ENCODE measurements around the gene HECA.

GRCh38 chr6:139184459-139184858 is 49.6 kb downstream of the HECA start:
- TF ChIP-seq CTCF (IDR thresholded peaks at IDR 0.05; ENCODE audit: poor library complexity) (no peak), EZH2 (IDR thresholded peaks at IDR 0.05; ENCODE audit: borderline replicate concordance) (no peak)

Data from hepatocyte (in vitro differentiated cells).